Gastroesophageal sphincter (tissue), 4 donors: ENCODE measurements around the gene RMI1. TPM values are rescaled to one million over a fixed set of nuclear protein-coding genes. Genes with fewer than 3 reads are reported as not detected.

Experiments used
- ATAC-seq: fragments of 150-250 bp; one replicate; pipeline ENCODE4 v1.9.1; 2016; ENCODE audit warnings: mild to moderate bottlenecking, moderate library complexity
- H3K27ac ChIP-seq, 4 donors: fragments of 200-600 bp; sonication (generic) in 3 of 4; 1 replicate in 3 of 4; 2 replicates in 1 of 4; pipeline ENCODE4 v1.5.1; 2016 to 2019
- H3K27me3 ChIP-seq: fragments of 200-600 bp; sonication (generic); one replicate; pipeline ENCODE4 v1.5.1; 2019
- H3K36me3 ChIP-seq, 2 donors: fragments of 200-600 bp; sonication (generic); one replicate each; pipeline ENCODE4 v1.5.1; 2019; ENCODE audit warnings: control low read depth in 1 of 2
- H3K4me1 ChIP-seq, 3 donors: fragments of 200-600 bp; sonication (generic); 1 replicate in 2 of 3; 2 replicates in 1 of 3; pipeline ENCODE4 v1.5.1; 2016 to 2019; ENCODE audit warnings: control low read depth in 2 of 3
- H3K4me3 ChIP-seq, 2 donors: fragments of 200-600 bp; sonication (generic); one replicate each; pipeline ENCODE4 v1.5.1; 2019; ENCODE audit warnings: mild to moderate bottlenecking in 1 of 2, moderate library complexity in 1 of 2
- H3K9me3 ChIP-seq, 3 donors: fragments of 200-600 bp; sonication (generic); one replicate each; pipeline ENCODE4 v1.5.1; 2017 to 2019; ENCODE audit warnings: control low read depth in 2 of 3
- CTCF ChIP-seq, 4 experiments: fragments of 200-600 bp in 2 of 4; fragments of 450-650 bp in 2 of 4; sonication (generic) in 1 of 4; IDR thresholded peaks; one replicate each; pipeline ENCODE4 v1.5.1; 2017 to 2019; ENCODE audit warnings: antibody characterized with exemption in 4 of 4, mild to moderate bottlenecking in 2 of 4, moderate library complexity in 2 of 4
- EP300 ChIP-seq: sonication (generic); formaldehyde crosslinking; IDR thresholded peaks from one replicate; pipeline ENCODE4 v1.6.1; 2017; ENCODE audit warnings: antibody characterized with exemption, mild to moderate bottlenecking
- POLR2A ChIP-seq, 2 donors: fragments of 450-650 bp; IDR thresholded peaks; one replicate each; pipeline ENCODE4 v1.6.1; 2017; ENCODE audit warnings: antibody characterized with exemption in 2 of 2, mild to moderate bottlenecking in 2 of 2, moderate library complexity in 1 of 2
- POLR2AphosphoS5 ChIP-seq: sonication (generic); formaldehyde crosslinking; IDR thresholded peaks from one replicate; pipeline ENCODE4 v1.6.1; 2017; ENCODE audit warnings: antibody characterized with exemption
- WGBS, 2 donors: methylation state at CpG; one replicate each; pipeline ENCODE4 v1.1.5; 2018; ENCODE audit warnings: low coverage in 1 of 2; 5-methylcytosine and 5-hydroxymethylcytosine counted together
- total RNA-seq, 4 donors: library from RNA; depleted of rRNA; stranded (reverse); fragments of >200 nt; gene quantifications; one replicate each; pipeline ENCODE4 v1.1.0, GENCODE V29; 2016

RMI1 gene
- total RNA-seq, 4 donors from 2014 or later: 2.8 to 17.6 (median 4.5) TPM

GRCh38 chr9:83934569-83935275, 45.9 kb upstream of the RMI1 start:
- no peak overlapping the region for H3K27ac ChIP-seq
- TF ChIP-seq POLR2A (IDR thresholded peaks at IDR 0.05) (no peak), EP300 (no peak), POLR2AphosphoS5 (no peak), CTCF (IDR thresholded peaks at IDR 0.05) (no peak)
- no peak overlapping the region for H3K4me3 ChIP-seq
- H3K36me3 ChIP-seq: peaks cover 0 to 13% of the 10 kb centered on the region in 2 donors
- H3K4me1 ChIP-seq: peaks cover 0 to 6% (median 0%) of the 10 kb centered on the region in 3 donors
- ATAC-seq: no peak
- H3K9me3 ChIP-seq: no peaks in the 10 kb centered on the region
- WGBS, 2 donors: 60 to 80% methylated on average over 5 of the region's 5 CpGs
- no peaks in the 10 kb centered on the region for H3K27me3 ChIP-seq

- H3K4me3 ChIP-seq: no peak overlapping the region
- H3K36me3 ChIP-seq: peaks cover 0 to 20% of the 10 kb centered on the region in 2 donors
- no peaks in the 10 kb centered on the region for H3K9me3 ChIP-seq
- TF ChIP-seq EP300 (no peak), POLR2A (IDR thresholded peaks at IDR 0.05) (no peak), CTCF (IDR thresholded peaks at IDR 0.05) (no peak), POLR2AphosphoS5 (no peak)
- peaks cover 0 to 6% (median 0%) of the 10 kb centered on the region in 3 donors for H3K4me1 ChIP-seq
- no peaks in the 10 kb centered on the region for H3K27me3 ChIP-seq
- H3K27ac ChIP-seq: no peak overlapping the region
- WGBS, 2 donors: 69 to 72% methylated on average over 3 of the region's 3 CpGs
- ATAC-seq: no peak
Observed at GRCh38 chr9:83935276-83935935, 45.2 kb upstream of the RMI1 start.

DNA sequence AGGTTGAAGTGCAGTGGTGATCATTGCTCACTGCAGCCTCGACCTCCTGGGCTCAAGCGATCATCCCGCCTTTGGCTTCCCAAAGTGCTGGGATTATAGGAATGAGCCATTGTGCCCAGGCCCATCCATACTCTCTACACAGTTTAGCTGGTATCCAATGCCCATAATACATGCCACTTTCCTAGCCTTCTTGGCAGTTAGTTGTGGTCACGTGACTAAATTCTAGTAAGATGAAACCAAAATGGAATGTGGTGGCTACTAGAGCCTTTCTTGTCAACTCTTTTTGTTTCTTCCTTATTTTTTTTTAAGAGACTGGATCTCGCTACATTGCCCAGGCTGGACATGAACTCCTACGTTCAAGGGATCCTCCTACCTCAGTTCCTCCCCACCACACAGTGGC, 44.1 kb upstream of the RMI1 start:
- Histone ChIP-seq H3K27me3 (no peaks in the 10 kb centered on the region), H3K4me1 (peaks cover 0 to 6% (median 0%) of the 10 kb centered on the region in 3 donors), H3K4me3 (no peak overlapping the region), H3K9me3 (no peaks in the 10 kb centered on the region), H3K36me3 (peaks cover 0 to 31% of the 10 kb centered on the region in 2 donors), H3K27ac (no peak overlapping the region)
- ATAC-seq: no peak
- 67 to 95% methylated on average over 5 to 6 of the region's 6 CpGs for WGBS, 2 donors
- TF ChIP-seq CTCF (IDR thresholded peaks at IDR 0.05): no peak
- TF ChIP-seq POLR2A (IDR thresholded peaks at IDR 0.05): no peak
- TF ChIP-seq EP300: no peak
- TF ChIP-seq POLR2AphosphoS5: no peak

DNA sequence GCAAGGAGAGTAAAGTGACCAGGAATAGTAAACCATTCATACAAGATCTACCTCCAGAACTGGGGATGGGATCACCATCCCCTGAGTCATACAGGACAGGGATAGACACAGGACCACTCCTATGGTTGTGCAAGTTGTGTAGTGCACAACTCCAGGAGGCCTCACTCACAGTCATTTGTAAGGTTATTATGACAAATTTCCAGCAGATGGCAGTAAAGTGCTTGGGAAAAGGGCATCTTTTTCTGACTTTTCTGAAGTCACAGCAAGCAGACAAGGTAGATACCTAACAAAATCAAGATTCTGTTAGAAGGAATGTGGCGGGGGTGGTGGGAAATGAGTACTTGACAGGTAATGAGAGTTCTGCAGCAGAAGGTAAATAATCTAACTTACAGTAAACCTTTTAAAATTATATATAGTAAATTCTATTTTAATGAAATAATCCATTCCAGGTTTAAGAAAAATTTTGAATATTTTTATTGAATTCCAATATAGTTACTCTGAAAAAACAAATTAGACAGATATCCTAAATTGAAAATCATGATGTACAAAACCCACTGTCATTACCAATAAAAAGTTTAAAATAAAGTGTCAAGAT, 42.6 kb upstream of the RMI1 start:
- Histone ChIP-seq H3K36me3 (peaks cover 0 to 45% of the 10 kb centered on the region in 2 donors), H3K4me1 (peaks cover 0 to 6% (median 0%) of the 10 kb centered on the region in 3 donors), H3K27ac (no peak overlapping the region), H3K4me3 (no peak overlapping the region), H3K9me3 (no peaks in the 10 kb centered on the region), H3K27me3 (no peaks in the 10 kb centered on the region)
- peak; percentile 45 to 71 (median 68) for TF ChIP-seq CTCF (IDR thresholded peaks at IDR 0.05)
- TF ChIP-seq EP300: no peak
- whole genome bisulfite sequencing, 2 donors: 25 to 41% methylated on average over 1 of the region's 1 CpG
- ATAC-seq: peak; percentile 50
